ENCODE measurements around the gene TMEM164.

GRCh38 chrX:110044346-110045249, 41.7 kb downstream of the TMEM164 start:
- TF ChIP-seq POLR2A (IDR thresholded peaks at IDR 0.05; ENCODE audit: low read depth, low read length): no peak
- TF ChIP-seq POLR2AphosphoS5 (IDR thresholded peaks at IDR 0.05; ENCODE audit: low read depth, low read length): no peak
- no peak for TF ChIP-seq TAF1 (IDR thresholded peaks at IDR 0.05; ENCODE audit: borderline replicate concordance, low read depth, low read length)

All from GM12892 (cell line).